PC-3 (cell line): Measurements from ENCODE around the gene AURKB. TPM values are rescaled to one million over a fixed set of nuclear protein-coding genes. Genes with fewer than 3 reads are reported as not detected.

Experiments used
- ATAC-seq: fragments of 200-7000 bp; cut with Tn5 transposase; 2 replicates; pipeline ENCODE4 v1.9.1; 2020; ENCODE audit warnings: mild to moderate bottlenecking, moderate library complexity
- BruUV-seq: library from RNA; stranded (reverse); fragments of 400-500 nt; replicated peaks from 2 replicates; lab custom pipeline; 2021; lab: Mats Ljungman, UMichigan
- CTCF ChIA-PET: fragments of 300-600 bp; sonication (Branson Sonifier 250); formaldehyde crosslinking; loops from one replicate; lab custom pipeline; 2022; ENCODE audit warnings: antibody characterized with exemption; lab: Charles Lee
- POLR2A ChIA-PET: fragments of 300-600 bp; sonication (Branson Sonifier 250); formaldehyde crosslinking; loops from one replicate; lab custom pipeline; 2022; ENCODE audit warnings: antibody characterized with exemption; ENCODE audit not compliant: unreplicated experiment; lab: Charles Lee
- DNase-seq: peaks from one replicate; pipeline ENCODE4 v3.0.0-alpha.2; 2015
- H2AFZ ChIP-seq: fragments of 300-600 bp; sonication (generic); 2 replicates; pipeline ENCODE4 v1.6.0; 2016; ENCODE audit warnings: antibody characterized with exemption, low read length
- H3F3A ChIP-seq: fragments of 300-600 bp; sonication (generic); one replicate; pipeline ENCODE4 v1.6.0; 2017; ENCODE audit warnings: antibody characterized with exemption, low read length, control low read depth, mild to moderate bottlenecking; ENCODE audit not compliant: unreplicated experiment
- H3K27ac ChIP-seq: fragments of 300-600 bp; sonication (generic); 2 replicates; pipeline ENCODE4 v1.5.1; 2016; ENCODE audit warnings: mild to moderate bottlenecking, low read length
- H3K27me3 ChIP-seq: fragments of 300-600 bp; sonication (generic); 2 replicates; pipeline ENCODE4 v1.6.1; 2016; ENCODE audit warnings: low read length, mixed read lengths
- H3K36me3 ChIP-seq: fragments of 300-600 bp; sonication (generic); 2 replicates; pipeline ENCODE4 v1.6.1; 2016; ENCODE audit warnings: low read depth, mixed run types, low read length, mixed read lengths
- H3K4me1 ChIP-seq: fragments of 300-600 bp; sonication (generic); 2 replicates; pipeline ENCODE4 v1.5.1; 2016; ENCODE audit warnings: low read length; ENCODE audit not compliant: insufficient read depth
- H3K4me2 ChIP-seq: fragments of 300-600 bp; sonication (generic); 2 replicates; pipeline ENCODE4 v1.6.0; 2016; ENCODE audit warnings: low read length
- H3K4me3 ChIP-seq: fragments of 300-600 bp; sonication (generic); 2 replicates; pipeline ENCODE4 v1.5.1; 2016; ENCODE audit warnings: mild to moderate bottlenecking, low read length, mixed read lengths
- H3K79me2 ChIP-seq: fragments of 300-600 bp; sonication (generic); 2 replicates; pipeline ENCODE4 v1.6.1; 2017; ENCODE audit warnings: low read length, mixed read lengths
- H3K9ac ChIP-seq: fragments of 300-600 bp; sonication (generic); 2 replicates; pipeline ENCODE4 v1.6.0; 2016; ENCODE audit warnings: mild to moderate bottlenecking, low read length
- H3K9me2 ChIP-seq: fragments of 300-600 bp; sonication (generic); replicated peaks from 2 replicates; pipeline ENCODE4 v1.6.1; 2016; ENCODE audit warnings: mixed run types, low read length, mixed read lengths
- H3K9me3 ChIP-seq: fragments of 300-600 bp; sonication (generic); 2 replicates; pipeline ENCODE4 v1.6.1; 2016; ENCODE audit warnings: low read length, mixed read lengths
- H4K20me1 ChIP-seq: fragments of 300-600 bp; sonication (generic); 2 replicates; pipeline ENCODE4 v1.6.1; 2016; ENCODE audit warnings: low read length, mixed read lengths
- EZH2 ChIP-seq: fragments of 300-600 bp; sonication (generic); IDR thresholded peaks from one replicate; pipeline ENCODE4 v1.6.1; 2017; ENCODE audit warnings: antibody characterized with exemption, mild to moderate bottlenecking, low read length; ENCODE audit not compliant: unreplicated experiment
- EZH2phosphoT487 ChIP-seq: fragments of 300-600 bp; sonication (generic); IDR thresholded peaks from 2 replicates; pipeline ENCODE4 v1.6.1; 2018; ENCODE audit warnings: mild to moderate bottlenecking, antibody characterized with exemption, low read length, borderline replicate concordance
- intact Hi-C: fragments of 100-400 bp; cut with micrococcal nuclease; formaldehyde crosslinking; loops from 2 replicates; pipeline ENCODE4 v1.9.0; 2023
- microRNA-seq: library from miRNA; unstranded; fragments of <30 nt; microRNA quantifications from one replicate; pipeline ENCODE4 v1.1.0, GENCODE V29; 2020; ENCODE audit not compliant: unreplicated experiment
- total RNA-seq: library from RNA; depleted of rRNA; stranded (reverse); fragments of >200 nt; gene quantifications from 2 replicates; pipeline ENCODE4 v1.2.3, GENCODE V29; 2014; rRNA removed
- TF ChIP-seq, protein P1 (sequence below): fragments of 300-600 bp; sonication (generic); conservative IDR thresholded peaks from 2 replicates; pipeline ENCODE4 v1.5.1; 2017; ENCODE audit warnings: antibody characterized with exemption, low read depth, mild to moderate bottlenecking, low read length

AURKB gene
- total RNA-seq, 1 experiment from 2014 or later = 82.9 TPM

DNA sequence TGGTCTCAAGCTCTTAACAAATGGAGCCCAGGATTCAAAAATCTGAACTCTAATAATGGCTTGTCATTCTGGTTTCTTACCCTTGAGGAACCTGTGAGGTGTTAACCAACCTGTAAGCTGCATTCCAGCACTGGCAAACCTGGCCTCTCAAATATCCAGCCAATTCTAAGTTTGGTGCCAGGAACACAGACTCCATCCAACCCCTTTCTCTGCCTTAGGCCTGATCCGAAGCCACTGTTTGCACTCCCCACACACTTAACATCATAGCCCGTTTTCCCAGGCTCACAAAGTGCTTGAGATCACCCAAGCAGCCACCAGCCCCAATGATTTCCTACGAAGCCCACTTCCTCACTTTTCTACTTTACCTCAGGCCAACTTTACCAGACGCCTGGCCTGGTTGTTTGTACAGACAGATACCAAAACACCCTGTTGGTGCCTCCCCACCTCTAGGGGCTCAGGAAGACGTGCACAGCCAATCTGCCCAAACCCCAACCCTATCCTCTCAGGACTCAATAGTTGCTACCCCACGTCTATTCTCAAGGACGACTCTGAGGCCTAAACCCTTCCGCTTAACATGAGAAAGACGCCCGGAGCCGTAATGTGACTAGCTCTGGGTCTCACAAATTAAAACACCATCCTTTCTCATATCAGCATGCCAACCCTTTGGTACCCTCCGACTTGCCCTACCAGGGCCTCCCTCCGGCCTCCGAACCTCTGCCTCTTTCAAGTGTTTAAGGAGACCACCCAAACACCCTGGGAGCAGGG lies 55.0 kb downstream of the AURKB start:
- Histone ChIP-seq H3K9me3 (no peaks in the 10 kb centered on the region), H3K9me2 (no peaks in the 10 kb centered on the region), H3K4me3 (peak overlapping the region; percentile 93), H3K4me2 (peak overlapping the region; percentile 90), H3K27ac (peak overlapping the region; percentile 62), H3F3A (no peaks in the 10 kb centered on the region), H3K36me3 (no peaks in the 10 kb centered on the region; the same call in 1 of the 2 replicates), H3K79me2 (peaks cover 36% of the 10 kb centered on the region), H3K4me1 (peaks cover 40% of the 10 kb centered on the region), H3K27me3 (no peaks in the 10 kb centered on the region), H2AFZ (no peak overlapping the region), H3K9ac (peak overlapping the region; percentile 88), H4K20me1 (peaks cover 18% of the 10 kb centered on the region; the same call in 1 of the 2 replicates)
- intact Hi-C loops = no loop called here
- ChIA-PET CTCF (no interaction called here), POLR2A (no interaction called here)
- DNase-seq = no peak
- BruUV-seq = no TSS peak
- TF ChIP-seq EZH2phosphoT487 (no peak), EZH2 (no peak)
- TF ChIP-seq, protein P1, sequence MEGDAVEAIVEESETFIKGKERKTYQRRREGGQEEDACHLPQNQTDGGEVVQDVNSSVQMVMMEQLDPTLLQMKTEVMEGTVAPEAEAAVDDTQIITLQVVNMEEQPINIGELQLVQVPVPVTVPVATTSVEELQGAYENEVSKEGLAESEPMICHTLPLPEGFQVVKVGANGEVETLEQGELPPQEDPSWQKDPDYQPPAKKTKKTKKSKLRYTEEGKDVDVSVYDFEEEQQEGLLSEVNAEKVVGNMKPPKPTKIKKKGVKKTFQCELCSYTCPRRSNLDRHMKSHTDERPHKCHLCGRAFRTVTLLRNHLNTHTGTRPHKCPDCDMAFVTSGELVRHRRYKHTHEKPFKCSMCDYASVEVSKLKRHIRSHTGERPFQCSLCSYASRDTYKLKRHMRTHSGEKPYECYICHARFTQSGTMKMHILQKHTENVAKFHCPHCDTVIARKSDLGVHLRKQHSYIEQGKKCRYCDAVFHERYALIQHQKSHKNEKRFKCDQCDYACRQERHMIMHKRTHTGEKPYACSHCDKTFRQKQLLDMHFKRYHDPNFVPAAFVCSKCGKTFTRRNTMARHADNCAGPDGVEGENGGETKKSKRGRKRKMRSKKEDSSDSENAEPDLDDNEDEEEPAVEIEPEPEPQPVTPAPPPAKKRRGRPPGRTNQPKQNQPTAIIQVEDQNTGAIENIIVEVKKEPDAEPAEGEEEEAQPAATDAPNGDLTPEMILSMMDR = no peak
- no peak for ATAC-seq

Small RNA genes lying within 50 kb of the gene (microRNA-seq; reads per million reads assigned to microRNA genes)
- 44.1 reads per million, percentile 55 among the genes with 10 or more reads in this experiment for gene MIR4521

Other genes with a start within 250 kb of the AURKB start
- gene GUCY2D, start 208.0 kb downstream of the AURKB start, total RNA-seq = 0.12 TPM in 1 of 2 replicates, not detected in the other
- not detected in 2 replicates for gene ALOX15B, start 171.5 kb downstream of the AURKB start, total RNA-seq
- gene ALOX12B, start 122.9 kb downstream of the AURKB start, total RNA-seq = 0.55 and 1.2 TPM in 2 replicates
- 1.4 and 3.6 TPM in 2 replicates for gene ALOXE3, start 92.1 kb downstream of the AURKB start, total RNA-seq
- 2.9 TPM in 1 of 2 replicates, not detected in the other for gene HES7, start 86.5 kb downstream of the AURKB start, total RNA-seq
- gene PER1, start 58.2 kb downstream of the AURKB start, total RNA-seq = 25.0 and 47.2 TPM in 2 replicates
- gene VAMP2, start 47.6 kb downstream of the AURKB start, total RNA-seq = 5.0 and 18.0 TPM in 2 replicates
- gene TMEM107, start 34.2 kb downstream of the AURKB start, total RNA-seq = 19.0 and 26.6 TPM in 2 replicates
- 5.9 and 7.3 TPM in 2 replicates for gene BORCS6, start 20.4 kb downstream of the AURKB start, total RNA-seq
- 7.8 and 8.4 TPM in 2 replicates for gene CTC1, start 37.5 kb upstream of the AURKB start, total RNA-seq
- gene PFAS, start 38.7 kb upstream of the AURKB start, total RNA-seq = 29.0 and 59.6 TPM in 2 replicates
- gene RANGRF, start 78.1 kb upstream of the AURKB start, total RNA-seq = 18.0 and 22.8 TPM in 2 replicates
- gene SLC25A35, start 84.8 kb upstream of the AURKB start, total RNA-seq = 1.6 and 2.3 TPM in 2 replicates
- gene ARHGEF15, start 99.7 kb upstream of the AURKB start, total RNA-seq = not detected in 2 replicates
- not detected in 2 replicates for gene ODF4, start 129.3 kb upstream of the AURKB start, total RNA-seq
- gene RPL26, start 172.6 kb upstream of the AURKB start, total RNA-seq = 1,030 and 1,369 TPM in 2 replicates
- 0.07 TPM in 1 of 2 replicates, not detected in the other for gene RNF222, start 187.3 kb upstream of the AURKB start, total RNA-seq
- gene NDEL1, start 225.3 kb upstream of the AURKB start, total RNA-seq = 32.7 and 46.7 TPM in 2 replicates